Pulmonary artery endothelial cell (primary cell): ENCODE results near the gene STIM1. TPM values are rescaled to one million over a fixed set of nuclear protein-coding genes. Genes with fewer than 3 reads are reported as not detected.
"Not testable (repeated sequence)": the region's sequence is repeated elsewhere in the genome, so short reads cannot be mapped to it uniquely, and the experiment has no call there.

Experiments used
- DNase-seq: peaks from one replicate; pipeline ENCODE4 v3.0.0-alpha.2; 2011; ENCODE audit warnings: low read depth, low spot score
- total RNA-seq: library from RNA; depleted of rRNA; stranded (reverse); fragments of >200 nt; gene quantifications from 2 replicates; pipeline ENCODE4 v1.2.3, GENCODE V29; 2014

Gene STIM1
- total RNA-seq, 1 donor from 2014 or later, result 23.4 TPM

GRCh38 chr11:3971756-3972404 is 116.4 kb downstream of the STIM1 start:
- no peak for DNase-seq

- no peak for DNase-seq
These were observed 117.0 kb downstream of the STIM1 start for GRCh38 chr11:3972431-3972830.

GRCh38 chr11:3977078-3977477 is 121.6 kb downstream of the STIM1 start:
- DNase-seq, result no peak

- no peak for DNase-seq
These were observed 125.7 kb downstream of the STIM1 start for GRCh38 chr11:3981084-3981633.

- no peak for DNase-seq
These were observed 127.0 kb downstream of the STIM1 start for GRCh38 chr11:3982431-3982830.

- DNase-seq, result no peak
These were observed 127.6 kb downstream of the STIM1 start for GRCh38 chr11:3983101-3983500.

GRCh38 chr11:3984896-3985295 is 129.4 kb downstream of the STIM1 start:
- DNase-seq, result no peak

GRCh38 chr11:3985631-3986030 is 130.2 kb downstream of the STIM1 start:
- no peak for DNase-seq

- no peak for DNase-seq
These were observed 130.8 kb downstream of the STIM1 start for GRCh38 chr11:3986301-3986700.

GRCh38 chr11:3989276-3989920 is 133.9 kb downstream of the STIM1 start:
- DNase-seq, result no peak

- no peak for DNase-seq
These were observed 134.4 kb downstream of the STIM1 start for GRCh38 chr11:3989921-3990290.

GRCh38 chr11:3990406-3990805 is 134.9 kb downstream of the STIM1 start:
- DNase-seq, result no peak

- no peak for DNase-seq
These were observed 137.5 kb downstream of the STIM1 start for GRCh38 chr11:3992964-3993363.

GRCh38 chr11:3994030-3994640 is 138.7 kb downstream of the STIM1 start:
- DNase-seq, result no peak

GRCh38 chr11:3995307-3995706 is 139.8 kb downstream of the STIM1 start:
- no peak for DNase-seq

GRCh38 chr11:3995949-3996554 is 140.6 kb downstream of the STIM1 start:
- peak; percentile 54 for DNase-seq

- DNase-seq, result no peak
These were observed 141.2 kb downstream of the STIM1 start for GRCh38 chr11:3996651-3997050.

- not testable (repeated sequence) for DNase-seq
These were observed 149.3 kb downstream of the STIM1 start for GRCh38 chr11:4004753-4005152.

GRCh38 chr11:4006946-4007680 is 151.6 kb downstream of the STIM1 start:
- no peak for DNase-seq

- DNase-seq, result no peak
These were observed 152.7 kb downstream of the STIM1 start for GRCh38 chr11:4008116-4008515.

- not testable (repeated sequence) for DNase-seq
These were observed 161.1 kb downstream of the STIM1 start for GRCh38 chr11:4016602-4017001.
